Ishikawa (cell line): ENCODE results near the gene CCL11.

Experiments used
- CEBPB ChIP-seq: IDR thresholded peaks from 2 replicates; pipeline ENCODE4 v1.6.1; 2012
- CREB1 ChIP-seq: IDR thresholded peaks from 2 replicates; pipeline ENCODE4 v1.6.1; 2012; ENCODE audit warnings: low read depth
- EGR1 ChIP-seq: IDR thresholded peaks from 2 replicates; pipeline ENCODE4 v1.6.1; 2012
- EP300 ChIP-seq: IDR thresholded peaks from 2 replicates; pipeline ENCODE4 v1.6.1; 2012; ENCODE audit warnings: borderline replicate concordance
- FOXM1 ChIP-seq: IDR thresholded peaks from 2 replicates; pipeline ENCODE4 v1.6.1; 2012; ENCODE audit warnings: low read depth, borderline replicate concordance
- NFIC ChIP-seq: IDR thresholded peaks from 2 replicates; pipeline ENCODE4 v1.6.1; 2012
- RAD21 ChIP-seq: IDR thresholded peaks from 2 replicates; pipeline ENCODE4 v1.6.1; 2012; ENCODE audit warnings: low read depth
- TAF1 ChIP-seq: IDR thresholded peaks from 2 replicates; pipeline ENCODE4 v1.6.1; 2012; ENCODE audit warnings: low read depth, mild to moderate bottlenecking
- TCF12 ChIP-seq: IDR thresholded peaks from 2 replicates; pipeline ENCODE4 v1.6.1; 2012; ENCODE audit warnings: low read depth
- TEAD4 ChIP-seq: IDR thresholded peaks from 2 replicates; pipeline ENCODE4 v1.6.1; 2012
- YY1 ChIP-seq: IDR thresholded peaks from 2 replicates; pipeline ENCODE4 v1.6.1; 2012; ENCODE audit warnings: low read depth
- ZBTB7A ChIP-seq: IDR thresholded peaks from 2 replicates; pipeline ENCODE4 v1.6.1; 2012; ENCODE audit warnings: low read depth
- TF ChIP-seq, protein P1 (sequence below): IDR thresholded peaks from 2 replicates; pipeline ENCODE4 v1.6.1; 2012; ENCODE audit warnings: low read depth, mild to moderate bottlenecking
- TF ChIP-seq, protein P2 (sequence below): IDR thresholded peaks from 2 replicates; pipeline ENCODE4 v1.6.1; 2012
- TF ChIP-seq, protein P3 (sequence below): IDR thresholded peaks from 2 replicates; pipeline ENCODE4 v1.6.1; 2012

The CCL11 gene

DNA sequence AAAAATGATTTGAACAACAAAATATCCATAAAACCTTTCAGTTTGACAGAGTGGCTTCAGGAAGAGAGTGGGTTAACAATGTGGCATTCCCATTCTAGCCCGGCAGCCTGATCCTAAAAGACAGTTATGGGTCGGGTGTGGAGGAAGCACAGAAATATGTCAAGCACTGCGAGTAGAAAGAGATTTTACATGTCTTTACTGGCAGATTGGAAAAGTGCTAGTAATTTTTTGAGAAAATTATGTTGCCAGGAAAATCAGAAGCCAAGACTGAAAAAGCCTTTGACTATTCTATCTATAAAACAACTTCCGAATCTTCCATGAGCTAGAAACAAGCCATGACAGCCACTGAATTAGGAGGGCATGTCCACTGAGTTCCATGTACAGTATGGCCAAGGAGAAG lies 24.7 kb upstream of the CCL11 start:
- TF ChIP-seq CREB1: no peak
- TF ChIP-seq YY1: no peak
- TF ChIP-seq NFIC: no peak

- TF ChIP-seq, protein P1, sequence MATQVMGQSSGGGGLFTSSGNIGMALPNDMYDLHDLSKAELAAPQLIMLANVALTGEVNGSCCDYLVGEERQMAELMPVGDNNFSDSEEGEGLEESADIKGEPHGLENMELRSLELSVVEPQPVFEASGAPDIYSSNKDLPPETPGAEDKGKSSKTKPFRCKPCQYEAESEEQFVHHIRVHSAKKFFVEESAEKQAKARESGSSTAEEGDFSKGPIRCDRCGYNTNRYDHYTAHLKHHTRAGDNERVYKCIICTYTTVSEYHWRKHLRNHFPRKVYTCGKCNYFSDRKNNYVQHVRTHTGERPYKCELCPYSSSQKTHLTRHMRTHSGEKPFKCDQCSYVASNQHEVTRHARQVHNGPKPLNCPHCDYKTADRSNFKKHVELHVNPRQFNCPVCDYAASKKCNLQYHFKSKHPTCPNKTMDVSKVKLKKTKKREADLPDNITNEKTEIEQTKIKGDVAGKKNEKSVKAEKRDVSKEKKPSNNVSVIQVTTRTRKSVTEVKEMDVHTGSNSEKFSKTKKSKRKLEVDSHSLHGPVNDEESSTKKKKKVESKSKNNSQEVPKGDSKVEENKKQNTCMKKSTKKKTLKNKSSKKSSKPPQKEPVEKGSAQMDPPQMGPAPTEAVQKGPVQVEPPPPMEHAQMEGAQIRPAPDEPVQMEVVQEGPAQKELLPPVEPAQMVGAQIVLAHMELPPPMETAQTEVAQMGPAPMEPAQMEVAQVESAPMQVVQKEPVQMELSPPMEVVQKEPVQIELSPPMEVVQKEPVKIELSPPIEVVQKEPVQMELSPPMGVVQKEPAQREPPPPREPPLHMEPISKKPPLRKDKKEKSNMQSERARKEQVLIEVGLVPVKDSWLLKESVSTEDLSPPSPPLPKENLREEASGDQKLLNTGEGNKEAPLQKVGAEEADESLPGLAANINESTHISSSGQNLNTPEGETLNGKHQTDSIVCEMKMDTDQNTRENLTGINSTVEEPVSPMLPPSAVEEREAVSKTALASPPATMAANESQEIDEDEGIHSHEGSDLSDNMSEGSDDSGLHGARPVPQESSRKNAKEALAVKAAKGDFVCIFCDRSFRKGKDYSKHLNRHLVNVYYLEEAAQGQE: no peak
- TF ChIP-seq, protein P2, sequence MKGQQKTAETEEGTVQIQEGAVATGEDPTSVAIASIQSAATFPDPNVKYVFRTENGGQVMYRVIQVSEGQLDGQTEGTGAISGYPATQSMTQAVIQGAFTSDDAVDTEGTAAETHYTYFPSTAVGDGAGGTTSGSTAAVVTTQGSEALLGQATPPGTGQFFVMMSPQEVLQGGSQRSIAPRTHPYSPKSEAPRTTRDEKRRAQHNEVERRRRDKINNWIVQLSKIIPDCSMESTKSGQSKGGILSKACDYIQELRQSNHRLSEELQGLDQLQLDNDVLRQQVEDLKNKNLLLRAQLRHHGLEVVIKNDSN: no peak
- no peak for TF ChIP-seq TAF1
- TF ChIP-seq CEBPB: no peak
- TF ChIP-seq TCF12: no peak
- TF ChIP-seq EP300: no peak
- no peak for TF ChIP-seq YY1
- TF ChIP-seq CREB1: no peak
- no peak for TF ChIP-seq NFIC
- TF ChIP-seq, protein P3, sequence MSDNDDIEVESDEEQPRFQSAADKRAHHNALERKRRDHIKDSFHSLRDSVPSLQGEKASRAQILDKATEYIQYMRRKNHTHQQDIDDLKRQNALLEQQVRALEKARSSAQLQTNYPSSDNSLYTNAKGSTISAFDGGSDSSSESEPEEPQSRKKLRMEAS: no peak
- no peak for TF ChIP-seq RAD21
- no peak for TF ChIP-seq TEAD4
- no peak for TF ChIP-seq EGR1
- no peak for TF ChIP-seq FOXM1
- TF ChIP-seq ZBTB7A: no peak
Observed at GRCh38 chr17:34261568-34262337, 23.8 kb upstream of the CCL11 start.

DNA sequence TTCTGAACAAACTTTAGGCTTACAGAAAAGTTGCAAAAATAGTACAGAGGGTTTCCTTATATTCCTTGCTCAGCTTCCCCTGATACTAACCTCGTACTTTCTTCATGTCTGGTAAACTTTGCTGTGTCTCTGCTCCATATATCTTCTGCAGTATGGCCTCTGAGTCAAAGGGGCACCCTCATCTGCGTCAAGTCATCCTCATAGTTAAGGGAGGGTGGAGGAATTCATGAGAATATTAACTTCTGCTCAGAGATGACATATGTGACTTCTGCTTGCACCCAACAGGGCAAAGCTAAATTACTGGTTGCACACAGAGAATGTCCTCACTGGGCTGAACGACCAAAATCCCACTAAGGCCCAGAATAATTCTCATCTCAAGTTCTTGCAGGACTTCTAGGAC lies 19.8 kb upstream of the CCL11 start:
- TF ChIP-seq, protein P1: no peak
- TF ChIP-seq, protein P3: no peak
- TF ChIP-seq YY1 (no peak), TEAD4 (no peak), EGR1 (no peak), FOXM1 (no peak), TCF12 (no peak), ZBTB7A (no peak)

DNA sequence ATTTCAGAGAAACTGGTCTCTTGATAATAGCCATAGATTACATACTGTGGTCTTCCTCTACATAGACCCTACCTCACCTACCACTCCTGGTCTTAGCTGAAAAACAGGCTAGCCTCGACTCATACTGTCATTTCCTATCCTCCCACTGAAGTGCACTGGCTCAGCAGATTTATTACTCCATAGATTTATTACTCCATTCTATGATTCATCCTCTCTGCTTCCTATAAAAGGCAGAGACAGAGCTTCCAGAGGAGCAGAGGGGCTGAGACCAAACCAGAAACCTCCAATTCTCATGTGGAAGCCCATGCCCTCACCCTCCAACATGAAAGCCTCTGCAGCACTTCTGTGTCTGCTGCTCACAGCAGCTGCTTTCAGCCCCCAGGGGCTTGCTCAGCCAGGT lies 15.6 kb upstream of the CCL11 start, which contains the start of gene CCL7:
Gene CCL7, plus strand, starts transcription at position 253 of the 400 bp plus-strand sequence. Its CDS starts 70 bp downstream, at position 323.
- TF ChIP-seq EP300 (no peak), RAD21 (no peak)

DNA sequence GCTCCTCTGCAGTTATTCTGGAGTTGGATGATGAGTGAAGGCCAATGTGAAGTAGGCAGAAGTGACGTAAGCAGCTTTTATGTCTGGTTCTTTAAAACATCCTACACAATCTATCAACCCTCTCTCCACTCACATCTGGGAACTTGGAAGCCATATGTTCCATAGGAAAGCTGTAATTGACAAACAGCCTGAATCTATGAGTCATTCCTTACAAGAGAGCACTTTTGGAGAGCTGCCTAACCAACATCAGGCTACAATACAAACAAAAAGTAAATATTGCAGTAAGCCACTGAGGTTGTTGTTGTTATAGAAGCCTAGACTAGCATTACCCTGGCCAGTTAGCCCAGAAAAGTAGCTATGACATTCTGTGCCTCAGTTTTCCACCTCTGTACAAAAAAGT lies 9.7 kb upstream of the CCL11 start:
- TF ChIP-seq TCF12 (no peak), EP300 (no peak), ZBTB7A (no peak), FOXM1 (no peak)
- TF ChIP-seq, protein P1: no peak

DNA sequence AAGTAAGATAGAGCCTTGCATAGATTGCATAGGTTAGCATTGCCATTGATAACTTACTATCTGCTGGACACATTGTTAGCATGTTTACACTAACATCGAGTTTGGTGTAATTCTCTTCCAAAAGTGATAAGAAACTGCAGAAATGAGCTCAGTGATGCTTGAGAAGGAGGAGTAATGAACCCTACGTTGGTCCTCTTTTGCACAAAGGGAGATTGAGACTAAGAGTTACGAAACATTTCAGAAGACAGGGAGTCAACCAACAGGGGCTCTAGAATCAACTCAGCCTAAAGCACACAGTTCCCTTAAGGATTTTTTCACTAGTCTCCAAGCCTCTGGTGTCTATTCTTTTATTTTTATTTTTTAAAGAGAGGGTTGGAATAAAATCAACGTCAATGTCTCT lies 8.7 kb upstream of the CCL11 start:
- TF ChIP-seq RAD21 (no peak), TEAD4 (no peak)
